Endothelial cell of umbilical vein (primary cell): ENCODE data around the gene ZNF587. TPM values are rescaled to one million over a fixed set of nuclear protein-coding genes. Genes with fewer than 3 reads are reported as not detected.

Experiments used
- BruUV-seq: library from RNA; stranded (reverse); fragments of 400-500 nt; replicated peaks from 2 replicates; lab custom pipeline; 2021; lab: Mats Ljungman, UMichigan
- CTCF ChIA-PET: fragments of 300-600, 350-600 bp; sonication (Branson Sonifier 250); formaldehyde crosslinking; loops from one replicate; lab custom pipeline; 2021; ENCODE audit warnings: antibody characterized with exemption, inconsistent platforms; lab: Charles Lee
- POLR2A ChIA-PET: fragments of 300-600, 350-600 bp; sonication (Branson Sonifier 250); formaldehyde crosslinking; loops from one replicate; lab custom pipeline; 2021; ENCODE audit warnings: antibody characterized with exemption, inconsistent platforms; lab: Charles Lee
- DNase-seq: peaks from one replicate; pipeline ENCODE4 v3.0.0-alpha.2; 2011; ENCODE audit warnings: low read depth, low spot score
- FAIRE-seq: peaks from 2 replicates; lab custom pipeline; 2011; peaks lifted over from hg19 to GRCh38; lab: Jason Lieb, UNC
- H2AFZ ChIP-seq: 2 replicates; pipeline ENCODE4 v1.6.0; 2012; ENCODE audit warnings: low read depth, low read length, control low read depth, inconsistent platforms
- H3K27ac ChIP-seq: 2 replicates; pipeline ENCODE4 v1.5.1; 2011; ENCODE audit warnings: low read depth, mild to moderate bottlenecking, control low read depth, low read length, moderate library complexity; ENCODE audit not compliant: insufficient read depth
- H3K27me3 ChIP-seq, 2 experiments: 2 replicates each; pipeline versions ENCODE4 v1.6.0 to v1.6.1; 2011; ENCODE audit warnings: low read length in 2 of 2, mixed read lengths in 1 of 2; ENCODE audit not compliant: control insufficient read depth in 2 of 2, insufficient read depth in 2 of 2
- H3K36me3 ChIP-seq, 2 experiments: 2 replicates in 1 of 2; 3 replicates in 1 of 2; pipeline ENCODE4 v1.5.1; 2011; ENCODE audit warnings: low read length in 2 of 2, mild to moderate bottlenecking in 1 of 2, moderate library complexity in 1 of 2; ENCODE audit not compliant: control insufficient read depth in 2 of 2, insufficient read depth in 2 of 2; ENCODE audit errors: extremely low read depth in 1 of 2
- H3K4me1 ChIP-seq: 3 replicates; pipeline ENCODE4 v1.5.1; 2011; ENCODE audit warnings: mild to moderate bottlenecking, low read length; ENCODE audit not compliant: control insufficient read depth, insufficient read depth; ENCODE audit errors: extremely low read depth
- H3K4me2 ChIP-seq: 2 replicates; pipeline ENCODE4 v1.6.1; 2011; ENCODE audit warnings: low read length, control low read depth, mixed read lengths; ENCODE audit not compliant: insufficient read depth
- H3K4me3 ChIP-seq, 3 experiments: fragments of 200-600 bp in 1 of 3; sonication (generic), shearing (Covaris generic) in 1 of 3; replicated peaks in 1 of 3; 2 replicates each; pipeline ENCODE4 v1.5.1; 2011 to 2016; ENCODE audit warnings: control low read depth in 3 of 3, low read length in 3 of 3, mild to moderate bottlenecking in 2 of 3, inconsistent platforms in 1 of 3, low read depth in 1 of 3, moderate library complexity in 1 of 3; ENCODE audit not compliant: insufficient read depth in 1 of 3
- H3K79me2 ChIP-seq: 2 replicates; pipeline ENCODE4 v1.6.0; 2012; ENCODE audit warnings: low read length, inconsistent platforms; ENCODE audit not compliant: control insufficient read depth, insufficient read depth
- H3K9ac ChIP-seq: replicated peaks from 2 replicates; pipeline ENCODE3; 2011; ENCODE audit warnings: low read length, control low read depth; ENCODE audit not compliant: insufficient read depth; ENCODE audit errors: extremely low read depth
- H3K9me1 ChIP-seq: replicated peaks from 3 replicates; pipeline ENCODE4 v1.6.0; 2011; ENCODE audit warnings: mild to moderate bottlenecking, low read length; ENCODE audit not compliant: control insufficient read depth, insufficient read depth; ENCODE audit errors: extremely low read depth
- H3K9me3 ChIP-seq: replicated peaks from 2 replicates; pipeline ENCODE4 v1.5.1; 2012; ENCODE audit warnings: low read length, inconsistent platforms; ENCODE audit not compliant: control insufficient read depth, insufficient read depth
- H4K20me1 ChIP-seq: replicated peaks from 2 replicates; pipeline ENCODE3; 2011; ENCODE audit warnings: mild to moderate bottlenecking, low read length; ENCODE audit not compliant: control insufficient read depth, insufficient read depth; ENCODE audit errors: extremely low read depth
- POLR2AphosphoS5 ChIP-seq: IDR thresholded peaks from 2 replicates; pipeline ENCODE4 v1.6.1; 2012; ENCODE audit warnings: low read depth, mild to moderate bottlenecking, control low read depth, low read length, moderate library complexity; ENCODE audit not compliant: insufficient read depth
- dilution Hi-C: fragments of 300-500 bp; cut with MboI; formaldehyde crosslinking; loops from one replicate; pipeline ENCODE4 v1.15.0; 2019; ENCODE audit warnings: low sequenced_read_pairs; ENCODE audit not compliant: extremely low pct_ligation_motif_present
- intact Hi-C: fragments of 100-400 bp; cut with micrococcal nuclease; formaldehyde crosslinking; loops from one replicate; pipeline ENCODE4 v1.10.0; 2022
- polyA plus RNA-seq, 4 experiments: library from polyadenylated mRNA; depleted of rRNA in 3 of 4; stranded (reverse) in 3 of 4; unstranded in 1 of 4; fragments of >200 nt; gene quantifications; 2 replicates each; pipeline versions ENCODE4 v1.2.1 to v1.2.3, GENCODE V29; 2011 to 2012; ENCODE audit warnings: missing spikeins in 1 of 4
- total RNA-seq: library from RNA; stranded (reverse); gene quantifications from 2 replicates; pipeline ENCODE4 v1.2.3, GENCODE V29; 2021
- TF ChIP-seq, protein P1 (sequence below): IDR thresholded peaks from 2 replicates; pipeline ENCODE4 v1.6.1; 2011; ENCODE audit not compliant: insufficient read depth, insufficient read length

ZNF587 gene
- total and polyA plus RNA-seq, 2 donors (not counting 3 experiments of a cell fraction or from before 2014, with no cell fraction given): 13.1 to 44.0 TPM

DNA sequence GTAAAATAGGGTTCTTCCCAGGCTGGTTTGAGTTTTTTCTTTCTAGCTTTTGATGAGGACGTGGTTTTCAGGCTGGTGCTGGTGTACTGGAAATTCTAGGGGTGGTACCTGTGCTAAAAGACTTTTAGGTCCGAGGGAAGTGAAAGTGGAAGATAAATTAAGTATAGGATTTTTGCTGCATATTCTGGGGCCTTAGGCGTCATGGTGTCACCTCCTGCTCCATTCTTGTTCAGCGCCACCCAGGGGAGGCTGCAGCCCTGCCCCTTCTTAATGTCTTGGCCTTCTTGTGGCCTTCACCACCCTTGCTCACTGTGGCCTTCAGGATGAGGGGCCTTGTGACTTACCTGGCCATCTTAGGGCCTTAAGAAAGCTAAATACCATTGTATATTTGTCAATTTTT lies 47.4 kb upstream of the ZNF587 start:
- no peak overlapping the region for H3K27ac ChIP-seq
- intact Hi-C loops (no loop called here), dilution Hi-C loops (no loop called here)
- H4K20me1 ChIP-seq: no peaks in the 10 kb centered on the region
- H3K4me2 ChIP-seq: no peak overlapping the region
- ChIA-PET POLR2A (no interaction called here), CTCF (interaction anchor here (1.0 to 3.1 kb wide), 2 partner anchors 13 to 17 kb away, joined by 4 to 8 read pairs; partner anchors contain the start of gene ZNF552)
- no TSS peak for BruUV-seq
- no peak overlapping the region for H2AFZ ChIP-seq
- no peaks in the 10 kb centered on the region for H3K27me3 ChIP-seq
- no peaks in the 10 kb centered on the region for H3K79me2 ChIP-seq
- no peak overlapping the region for H3K4me3 ChIP-seq
- FAIRE-seq (no peak), DNase-seq (no peak)
- no peaks in the 10 kb centered on the region for H3K36me3 ChIP-seq
- no peaks in the 10 kb centered on the region for H3K9me1 ChIP-seq
- H3K4me1 ChIP-seq: peaks cover 26% of the 10 kb centered on the region
- no peak overlapping the region for H3K9ac ChIP-seq
- TF ChIP-seq, protein P1, sequence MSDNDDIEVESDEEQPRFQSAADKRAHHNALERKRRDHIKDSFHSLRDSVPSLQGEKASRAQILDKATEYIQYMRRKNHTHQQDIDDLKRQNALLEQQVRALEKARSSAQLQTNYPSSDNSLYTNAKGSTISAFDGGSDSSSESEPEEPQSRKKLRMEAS: no peak
- H3K9me3 ChIP-seq: no peaks in the 10 kb centered on the region

DNA sequence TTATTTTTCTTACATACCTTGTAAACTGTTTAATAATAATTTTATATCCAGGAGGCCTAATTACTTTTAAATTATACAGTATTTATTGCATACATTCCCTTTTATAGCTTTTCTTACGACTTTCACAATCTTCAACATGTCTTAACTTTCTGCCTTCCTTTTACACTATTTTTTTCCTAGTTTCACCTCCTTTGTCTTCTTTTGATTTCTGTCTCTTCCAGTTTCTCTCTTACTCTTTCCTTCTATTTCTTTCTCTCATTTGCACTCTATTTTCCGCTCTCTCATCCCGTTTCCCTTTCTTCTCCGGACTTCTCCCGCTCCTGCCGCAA lies 46.4 kb upstream of the ZNF587 start:
- Histone ChIP-seq H3K4me1 (peaks cover 26% of the 10 kb centered on the region), H3K79me2 (no peaks in the 10 kb centered on the region), H4K20me1 (no peaks in the 10 kb centered on the region), H3K9ac (peak overlapping the region; percentile 56), H3K9me1 (no peaks in the 10 kb centered on the region), H3K36me3 (peaks cover 3 to 5% of the 10 kb centered on the region in 2 experiments), H3K27me3 (no peaks in the 10 kb centered on the region), H3K4me2 (peak overlapping the region; percentile 74), H2AFZ (peak overlapping the region; percentile 63), H3K9me3 (no peaks in the 10 kb centered on the region), H3K4me3 (peak overlapping the region; percentile 41 to 78 (median 47)), H3K27ac (peak overlapping the region; percentile 69)
- FAIRE-seq (no peak), DNase-seq (no peak)
- CTCF ChIA-PET: interaction anchor here (1.0 to 3.1 kb wide), 2 partner anchors 12 to 16 kb away, joined by 3 to 8 read pairs; partner anchors contain the start of gene ZNF552
- intact Hi-C loops (loop anchor here (1.0 kb wide), 2 partner anchors 11 to 34 kb away; partner anchors contain the start of genes ZNF552 and ZNF586), dilution Hi-C loops (no loop called here)
- POLR2A ChIA-PET: no interaction called here
- no peak for TF ChIP-seq POLR2AphosphoS5
- BruUV-seq: no TSS peak
